Fibroblast of skin of back (primary cell): ENCODE data around the gene DNAL4.

Experiments
- DNase-seq: peaks from one replicate; pipeline ENCODE4 v3.0.0-alpha.2; 2013

Gene DNAL4

GRCh38 chr22:38738475-38739070, 55.4 kb downstream of the DNAL4 start:
- no peak for DNase-seq

GRCh38 chr22:38737302-38738060, 56.5 kb downstream of the DNAL4 start:
- peak; percentile 25 for DNase-seq

GRCh38 chr22:38736257-38736570, 57.7 kb downstream of the DNAL4 start:
- no peak for DNase-seq

- DNase-seq: no peak
These were observed 58.3 kb downstream of the DNAL4 start for GRCh38 chr22:38735465-38736256.

- no peak for DNase-seq
These were observed 58.8 kb downstream of the DNAL4 start for GRCh38 chr22:38735126-38735464.

GRCh38 chr22:38734421-38735100, 59.4 kb downstream of the DNAL4 start:
- DNase-seq: no peak

GRCh38 chr22:38733724-38734381, 60.1 kb downstream of the DNAL4 start:
- no peak for DNase-seq

- DNase-seq: peak; percentile 28
These were observed 60.6 kb downstream of the DNAL4 start for GRCh38 chr22:38733329-38733723.

GRCh38 chr22:38732251-38732815, 61.6 kb downstream of the DNAL4 start:
- DNase-seq: no peak

GRCh38 chr22:38731703-38732161, 62.2 kb downstream of the DNAL4 start:
- DNase-seq: no peak

- DNase-seq: no peak
These were observed 63.5 kb downstream of the DNAL4 start for GRCh38 chr22:38730411-38730871.

- DNase-seq: no peak
These were observed 64.0 kb downstream of the DNAL4 start for GRCh38 chr22:38729946-38730345.

- DNase-seq: peak; percentile 18
These were observed 64.8 kb downstream of the DNAL4 start for GRCh38 chr22:38728871-38729796.
